K562 (cell line): ENCODE data around the gene NECAP2. TPM values are rescaled to one million over a fixed set of nuclear protein-coding genes. Genes with fewer than 3 reads are reported as not detected.

ENCODE experiments used
- ATAC-seq: fragments of 200-7000 bp; cut with Tn5 transposase; 3 replicates; pipeline ENCODE4 v1.9.1; 2020; ENCODE audit warnings: moderate library complexity
- BruUV-seq: library from RNA; stranded (reverse); fragments of 400-500 nt; replicated peaks from 2 replicates; lab custom pipeline; 2021; lab: Mats Ljungman, UMichigan
- CTCF ChIA-PET: fragments of 300-600 bp; formaldehyde crosslinking; extraction: SDS; loops from one replicate; lab custom pipeline; 2021; ENCODE audit warnings: low intra/inter-chr PET ratio; lab: Yijun Ruan, JAX
- POLR2A ChIA-PET: fragments of 300-600, 350-650 bp; sonication (Branson Sonifier 250); formaldehyde crosslinking; extraction: SDS; loops from one replicate; lab custom pipeline; 2021; ENCODE audit warnings: antibody characterized with exemption, inconsistent platforms; lab: Yijun Ruan, JAX
- DNase-seq, 4 experiments: peaks; one replicate each; pipeline versions ENCODE4 v3.0.0 to v3.0.0-alpha.2; 2011 to 2018; ENCODE audit warnings: low spot score in 3 of 4, mixed read lengths in 3 of 4; ENCODE audit errors: extremely low read depth in 1 of 4
- FAIRE-seq: peaks from 2 replicates; lab custom pipeline; 2011; peaks lifted over from hg19 to GRCh38; lab: Jason Lieb, UNC
- H2AFZ ChIP-seq: 2 replicates; pipeline ENCODE4 v1.6.0; 2011; ENCODE audit warnings: low read depth, low read length, control low read depth, inconsistent platforms
- H3K27ac ChIP-seq: fragments of 200-600 bp; 3 replicates; pipeline ENCODE4 v1.8.0; 2011; ENCODE audit warnings: low read depth, mild to moderate bottlenecking, control low read depth, inconsistent platforms, low read length, moderate library complexity, mixed read lengths; ENCODE audit errors: extremely low read depth
- H3K27me3 ChIP-seq, 2 experiments: fragments of 300-600 bp in 1 of 2; 2 replicates in 1 of 2; 3 replicates in 1 of 2; pipeline versions ENCODE4 v1.6.0 to v1.8.0; 2011; ENCODE audit warnings: inconsistent platforms in 2 of 2, low read length in 2 of 2, mild to moderate bottlenecking in 1 of 2, mixed read lengths in 1 of 2, moderate library complexity in 1 of 2; ENCODE audit not compliant: control insufficient read depth in 2 of 2, insufficient read depth in 2 of 2
- H3K36me3 ChIP-seq: fragments of 300-600 bp; 3 replicates; pipeline ENCODE4 v1.8.0; 2011; ENCODE audit warnings: mild to moderate bottlenecking, low read length, inconsistent platforms; ENCODE audit not compliant: control insufficient read depth, insufficient read depth
- H3K4me1 ChIP-seq, 2 experiments: fragments of 200-600 bp in 1 of 2; replicated peaks in 1 of 2; 2 replicates in 1 of 2; 3 replicates in 1 of 2; pipeline versions ENCODE4 v1.5.1 to v1.8.0; 2011; ENCODE audit warnings: inconsistent platforms in 2 of 2, low read length in 2 of 2, mild to moderate bottlenecking in 1 of 2, mixed read lengths in 1 of 2, moderate library complexity in 1 of 2; ENCODE audit not compliant: control insufficient read depth in 2 of 2, insufficient read depth in 2 of 2
- H3K4me2 ChIP-seq: 2 replicates; pipeline ENCODE4 v1.6.1; 2011; ENCODE audit warnings: low read length, control low read depth, inconsistent platforms, mixed read lengths; ENCODE audit not compliant: insufficient read depth
- H3K4me3 ChIP-seq: fragments of 200-600 bp; sonication (generic), shearing (Covaris generic); 2 replicates; pipeline ENCODE4 v1.5.1; 2016; ENCODE audit warnings: control low read depth, inconsistent platforms
- H3K79me2 ChIP-seq: fragments of 200-600 bp; 3 replicates; pipeline ENCODE4 v1.8.0; 2011; ENCODE audit warnings: low read length, inconsistent platforms; ENCODE audit not compliant: control insufficient read depth, insufficient read depth
- H3K9ac ChIP-seq, 2 experiments: 2 replicates each; pipeline versions ENCODE4 v1.6.0 to v1.6.1; 2011; ENCODE audit warnings: low read depth in 2 of 2, low read length in 2 of 2, control low read depth in 1 of 2, inconsistent platforms in 1 of 2, mild to moderate bottlenecking in 1 of 2, mixed read lengths in 1 of 2; ENCODE audit not compliant: insufficient read depth in 1 of 2
- H3K9me1 ChIP-seq: one replicate; pipeline ENCODE4 v1.6.0; 2011; ENCODE audit warnings: inconsistent platforms, mild to moderate bottlenecking, low read length, moderate library complexity; ENCODE audit not compliant: control insufficient read depth, insufficient read depth
- H3K9me3 ChIP-seq: replicated peaks from 2 replicates; pipeline ENCODE4 v1.5.1; 2011; ENCODE audit warnings: low read depth, low read length, inconsistent platforms; ENCODE audit not compliant: control insufficient read depth, insufficient read depth
- H4K20me1 ChIP-seq: replicated peaks from 2 replicates; pipeline ENCODE4 v1.6.1; 2011; ENCODE audit warnings: low read length, inconsistent platforms, mixed read lengths; ENCODE audit not compliant: control insufficient read depth, insufficient read depth
- REST ChIP-seq, 2 experiments: fragments of 450-650 bp; formaldehyde crosslinking in 1 of 2; IDR thresholded peaks; 2 replicates each; pipeline versions ENCODE4 v1.4.0 to v1.6.1; 2014 to 2020; ENCODE audit warnings: mild to moderate bottlenecking in 2 of 2, borderline replicate concordance in 1 of 2, low read depth in 1 of 2
- TEAD1 ChIP-seq, 2 experiments: fragments of 450-650 bp in 1 of 2; sonication (generic) in 1 of 2; formaldehyde crosslinking; IDR thresholded peaks; 2 replicates each; pipeline versions ENCODE4 v1.4.0 to v1.8.0; 2020 to 2022; ENCODE audit warnings: mild to moderate bottlenecking in 2 of 2, missing genetic modification reagents in 1 of 2
- ZNF766 ChIP-seq: fragments of 200-800 bp; sonication (Bioruptor generic); conservative IDR thresholded peaks from 2 replicates; pipeline ENCODE4 v1.6.1; 2016; ENCODE audit warnings: missing genetic modification characterization, missing compliant biosample characterization
- WGBS: fragments of 100-300 bp; shearing (Covaris generic); methylation state at CpG from one replicate; pipeline ENCODE4 v1.1.6; 2016; ENCODE audit warnings: low coverage, mixed read lengths; ENCODE audit not compliant: insufficient coverage; ENCODE audit errors: missing lambda C conversion rate; 5-methylcytosine and 5-hydroxymethylcytosine counted together
- in situ Hi-C: fragments of 300-500 bp; cut with MboI; formaldehyde crosslinking; loops from 4 replicates; pipeline ENCODE4 v1.15.0; 2018; ENCODE audit warnings: inconsistent platforms, mixed read lengths
- intact Hi-C: fragments of 100-400 bp; cut with micrococcal nuclease; formaldehyde crosslinking; loops from 2 replicates; pipeline ENCODE4 v1.14.2; 2022
- polyA plus RNA-seq, 8 experiments: library from polyadenylated mRNA; depleted of rRNA in 4 of 8; stranded (reverse) in 5 of 8; unstranded in 3 of 8; fragments of >200 nt; fragmentation: Nextera tagmentation in 2 of 8; fragmentation: Illumina TruSeq in 1 of 8; extraction: Ambion mirVana in 2 of 8; extraction: Trizol in 1 of 8; gene quantifications; 2 replicates each; pipeline versions ENCODE4 v1.2.1 to v1.2.3, GENCODE V29; 2011 to 2014; ENCODE audit warnings: inconsistent platforms in 1 of 8, missing spikeins in 1 of 8
- total RNA-seq, 7 experiments: library from RNA; depleted of rRNA in 6 of 7; stranded (reverse); fragments of >200 nt in 6 of 7; fragmentation: Illumina TruSeq in 2 of 7; extraction: Trizol in 2 of 7; gene quantifications; 2 replicates each; pipeline versions ENCODE4 v1.2.1 to v1.2.3, GENCODE V29; 2011 to 2021; ENCODE audit warnings: low replicate concordance in 1 of 7

NECAP2 gene
- total and polyA plus RNA-seq, 9 of the 15 experiments (the other 6 are each of a cell fraction or from before 2014, with no cell fraction given) = 22.7 to 107 (median 79.2) TPM

- CTCF ChIA-PET = no interaction called here
- TF ChIP-seq TEAD1 (CRISPR knock-in tag; IDR thresholded peaks at IDR 0.05) = no peak
- peak; percentile 29; the same call in 1 of the 2 replicates for TF ChIP-seq REST (IDR thresholded peaks at IDR 0.05; ENCODE audit: borderline replicate concordance)
- TF ChIP-seq REST (CRISPR knock-in tag; IDR thresholded peaks at IDR 0.05; ENCODE audit: low read depth) = no peak
- TF ChIP-seq ZNF766 (CRISPR knock-in tag) = no peak
- TF ChIP-seq, all 486 proteins: peak for 1
- Histone ChIP-seq H3K4me3 (no peak overlapping the region), H3K9me1 (peaks cover 3% of the 10 kb centered on the region), H3K36me3 (peaks cover 86% of the 10 kb centered on the region), H3K4me1 (no peaks in the 10 kb centered on the region), H4K20me1 (no peaks in the 10 kb centered on the region), H3K9me3 (no peaks in the 10 kb centered on the region), H3K27me3 (no peaks in the 10 kb centered on the region), H3K9ac (no peak overlapping the region), H2AFZ (no peak overlapping the region), H3K79me2 (no peaks in the 10 kb centered on the region), H3K4me2 (no peak overlapping the region), H3K27ac (no peak overlapping the region)
- POLR2A ChIA-PET = interaction anchor here (0.7 to 1.3 kb wide), 5 partner anchors 9 to 19 kb away, joined by 3 read pairs; partner anchors contain the start of gene NECAP2
- ATAC-seq (no peak), DNase-seq (no peak), FAIRE-seq (no peak)
- in situ Hi-C loops = no loop called here
- no TSS peak for BruUV-seq
- WGBS = 83% methylated on average over 6 of the region's 6 CpGs
- intact Hi-C loops = no loop called here
Observed at GRCh38 chr1:16458831-16459230, 18.3 kb downstream of the NECAP2 start.
